Astrocyte (in vitro differentiated cells and primary cell): ENCODE results near the gene ZNF174. TPM values are rescaled to one million over a fixed set of nuclear protein-coding genes. Genes with fewer than 3 reads are reported as not detected.

Source experiments
- DNase-seq: peaks from one replicate; pipeline ENCODE4 v3.0.0-alpha.2; 2010; ENCODE audit warnings: low read depth
- FAIRE-seq: peaks from 2 replicates; lab custom pipeline; 2011; peaks lifted over from hg19 to GRCh38; lab: Jason Lieb, UNC
- H2AFZ ChIP-seq: 2 replicates; pipeline ENCODE4 v1.6.0; 2012; ENCODE audit warnings: low read depth, low read length, inconsistent platforms
- H3K27ac ChIP-seq: 2 replicates; pipeline ENCODE4 v1.5.1; 2011; ENCODE audit warnings: low read depth, low read length, inconsistent platforms
- H3K27me3 ChIP-seq: 2 replicates; pipeline ENCODE4 v1.6.0; 2011; ENCODE audit warnings: low read length, inconsistent platforms; ENCODE audit not compliant: insufficient read depth
- H3K36me3 ChIP-seq: 2 replicates; pipeline ENCODE4 v1.5.1; 2011; ENCODE audit warnings: low read length, inconsistent platforms; ENCODE audit not compliant: insufficient read depth
- H3K4me1 ChIP-seq: 2 replicates; pipeline ENCODE4 v1.5.1; 2011; ENCODE audit warnings: low read length, inconsistent platforms; ENCODE audit not compliant: insufficient read depth
- H3K4me2 ChIP-seq: 2 replicates; pipeline ENCODE4 v1.6.0; 2012; ENCODE audit warnings: low read length, inconsistent platforms
- H3K4me3 ChIP-seq: 2 replicates; pipeline ENCODE4 v1.5.1; 2011; ENCODE audit warnings: low read depth, mild to moderate bottlenecking, low read length, inconsistent platforms; ENCODE audit not compliant: insufficient read depth
- H3K79me2 ChIP-seq: 2 replicates; pipeline ENCODE4 v1.6.0; 2012; ENCODE audit warnings: mild to moderate bottlenecking, low read length, inconsistent platforms; ENCODE audit not compliant: insufficient read depth
- H3K9ac ChIP-seq: 2 replicates; pipeline ENCODE4 v1.6.0; 2012; ENCODE audit warnings: mild to moderate bottlenecking, low read length, inconsistent platforms
- H3K9me3 ChIP-seq: 2 replicates; pipeline ENCODE4 v1.5.1; 2012; ENCODE audit warnings: low read depth, mild to moderate bottlenecking, low read length, inconsistent platforms; ENCODE audit not compliant: insufficient read depth
- H4K20me1 ChIP-seq: 2 replicates; pipeline ENCODE4 v1.6.0; 2012; ENCODE audit warnings: low read length, inconsistent platforms; ENCODE audit not compliant: insufficient read depth
- H3K27ac Mint-ChIP-seq: one replicate; pipeline ENCODE4 v1.8.0; 2021; ENCODE audit warnings: mild to moderate bottlenecking, mixed read lengths; ENCODE audit not compliant: unreplicated experiment
- H3K27me3 Mint-ChIP-seq: one replicate; pipeline ENCODE4 v1.8.0; 2021; ENCODE audit warnings: low read depth, mixed read lengths; ENCODE audit not compliant: unreplicated experiment
- H3K36me3 Mint-ChIP-seq: one replicate; pipeline ENCODE4 v1.8.0; 2021; ENCODE audit warnings: low read depth, mixed read lengths; ENCODE audit not compliant: unreplicated experiment
- H3K4me1 Mint-ChIP-seq: one replicate; pipeline ENCODE4 v1.8.0; 2021; ENCODE audit warnings: low read depth, mixed read lengths; ENCODE audit not compliant: unreplicated experiment
- H3K4me3 Mint-ChIP-seq: one replicate; pipeline ENCODE4 v1.8.0; 2021; ENCODE audit warnings: mild to moderate bottlenecking, moderate library complexity, mixed read lengths; ENCODE audit not compliant: unreplicated experiment
- H3K9me3 Mint-ChIP-seq: one replicate; pipeline ENCODE4 v1.8.0; 2021; ENCODE audit warnings: mild to moderate bottlenecking, mixed read lengths; ENCODE audit not compliant: unreplicated experiment
- CTCF ChIP-seq: IDR thresholded peaks from 2 replicates; pipeline ENCODE4 v1.5.1; 2011; ENCODE audit warnings: low read depth, mild to moderate bottlenecking, inconsistent platforms, low read length, moderate library complexity; ENCODE audit not compliant: insufficient read depth
- EZH2 ChIP-seq: IDR thresholded peaks from 2 replicates; pipeline ENCODE4 v1.6.1; 2012; ENCODE audit warnings: mild to moderate bottlenecking, low read length, inconsistent platforms; ENCODE audit not compliant: insufficient read depth
- total RNA-seq: library from RNA; stranded (reverse); gene quantifications from 2 replicates; pipeline ENCODE4 v1.2.1, GENCODE V29; 2021

ZNF174 gene
- total RNA-seq, 1 donor from 2014 or later, result 9.7 TPM

DNA sequence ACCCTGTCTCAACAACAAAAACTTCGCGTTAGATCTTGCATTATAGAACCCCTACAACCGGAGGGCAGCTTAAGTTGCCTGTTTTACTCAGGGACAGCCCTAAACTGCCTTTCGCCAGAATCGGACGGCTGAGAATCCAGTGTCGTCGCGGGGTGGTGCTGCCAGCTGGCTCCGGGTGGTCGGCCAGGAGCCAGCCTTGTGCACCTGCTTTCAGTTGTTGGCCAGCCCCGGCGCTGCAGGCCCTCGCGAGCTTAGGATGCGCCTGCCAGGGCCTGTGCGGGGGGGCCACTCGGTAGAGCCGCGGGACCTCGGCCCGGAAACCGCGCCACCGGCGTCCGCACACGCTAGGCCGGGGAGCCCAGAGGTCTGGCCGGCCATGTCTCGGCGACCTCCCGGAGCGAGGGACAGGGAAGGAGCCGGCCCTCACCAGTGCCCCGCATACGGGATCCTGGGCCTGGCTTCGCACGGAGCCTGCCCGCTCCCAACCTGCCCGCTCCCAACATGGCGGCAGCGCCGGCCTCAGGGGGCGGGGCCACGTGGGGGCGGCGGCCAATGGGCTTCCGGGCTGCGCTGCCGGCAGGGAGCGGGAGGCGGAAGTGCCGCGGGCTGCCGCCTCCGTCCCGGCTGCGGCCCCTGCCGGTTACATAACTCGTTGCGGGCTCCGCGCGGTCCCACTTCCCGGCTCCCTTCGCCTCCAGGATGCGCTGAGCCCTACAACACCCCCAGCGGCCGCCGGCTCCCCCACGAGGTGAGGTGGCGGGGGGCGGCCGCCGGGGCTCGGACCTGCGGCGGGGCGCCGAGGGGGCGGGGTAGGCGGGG, 56.6 kb downstream of the ZNF174 start:
- H3K27ac ChIP-seq, result peak overlapping the region; percentile 96
- H3K4me2 ChIP-seq, result peak overlapping the region; percentile 93
- H3K4me1 ChIP-seq, result peaks cover 20% of the 10 kb centered on the region
- DNase-seq (peak; percentile 71), FAIRE-seq (no peak)
- H3K36me3 ChIP-seq, result no peaks in the 10 kb centered on the region
- H3K79me2 ChIP-seq, result peaks cover 45% of the 10 kb centered on the region
- H3K4me3 ChIP-seq, result peak overlapping the region; percentile 79
- no peak for TF ChIP-seq CTCF
- no peak for TF ChIP-seq EZH2
- Mint-ChIP-seq H3K4me3 (peak overlapping the region; percentile 82), H3K4me1 (peaks cover 31% of the 10 kb centered on the region), H3K9me3 (no peaks in the 10 kb centered on the region), H3K27ac (peak overlapping the region; percentile 85), H3K36me3 (peaks cover 3% of the 10 kb centered on the region), H3K27me3 (no peaks in the 10 kb centered on the region)
- peak overlapping the region; percentile 93 for H3K9ac ChIP-seq
- H3K9me3 ChIP-seq, result no peaks in the 10 kb centered on the region
- H3K27me3 ChIP-seq, result no peaks in the 10 kb centered on the region
- peaks cover 42% of the 10 kb centered on the region for H4K20me1 ChIP-seq
- H2AFZ ChIP-seq, result peak overlapping the region; percentile 100

DNA sequence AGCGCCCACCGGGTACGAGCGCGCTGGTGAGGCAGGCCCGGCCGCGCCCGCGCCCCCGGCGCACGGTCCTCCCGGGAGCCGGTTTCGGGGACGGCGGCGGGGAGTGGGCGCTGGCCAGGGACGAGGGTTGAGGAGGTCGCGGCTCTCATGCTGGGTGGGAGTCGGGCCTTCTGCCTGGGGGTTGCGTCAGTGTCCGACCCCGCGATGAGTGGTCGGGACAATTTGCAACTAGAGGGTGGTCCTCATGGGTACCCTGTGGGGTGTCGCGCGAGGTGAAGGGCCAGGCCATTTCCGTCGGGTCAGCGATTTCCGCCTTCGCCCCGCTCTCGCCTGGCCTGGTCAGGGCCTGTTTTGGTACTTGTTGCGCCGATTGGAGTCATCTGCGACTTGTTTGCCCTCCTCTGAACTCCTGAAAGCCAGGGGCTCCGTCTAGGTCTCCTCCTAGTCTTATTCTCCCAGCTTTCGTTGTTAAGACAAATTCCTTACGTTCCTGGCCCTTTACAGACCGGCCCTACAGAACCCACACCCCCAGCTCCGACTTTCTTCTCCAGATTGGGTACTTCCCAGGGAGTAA, 57.4 kb downstream of the ZNF174 start:
- peaks cover 3% of the 10 kb centered on the region for H3K36me3 Mint-ChIP-seq
- peaks cover 20% of the 10 kb centered on the region for H3K4me1 ChIP-seq
- peaks cover 31% of the 10 kb centered on the region for H3K4me1 Mint-ChIP-seq
- H3K9me3 ChIP-seq, result no peaks in the 10 kb centered on the region
- FAIRE-seq, result no peak
- peak overlapping the region; percentile 96 for H3K27ac ChIP-seq
- no peaks in the 10 kb centered on the region for H3K9me3 Mint-ChIP-seq
- H3K4me3 ChIP-seq, result peak overlapping the region; percentile 79
- peaks cover 52% of the 10 kb centered on the region for H3K79me2 ChIP-seq
- H4K20me1 ChIP-seq, result peaks cover 49% of the 10 kb centered on the region
- TF ChIP-seq EZH2 (no peak), CTCF (no peak)
- peak overlapping the region; percentile 94 for H3K27ac Mint-ChIP-seq
- H3K4me3 Mint-ChIP-seq, result peak overlapping the region; percentile 96
- H3K27me3 Mint-ChIP-seq, result no peaks in the 10 kb centered on the region
- H3K27me3 ChIP-seq, result no peaks in the 10 kb centered on the region
- peak overlapping the region; percentile 65 for H2AFZ ChIP-seq
- peak overlapping the region; percentile 93 for H3K4me2 ChIP-seq
- H3K36me3 ChIP-seq, result no peaks in the 10 kb centered on the region
- peak; percentile 49 for DNase-seq
- H3K9ac ChIP-seq, result peak overlapping the region; percentile 93
